NT2/D1 (cell line): ENCODE measurements around the gene OLFML2B.

Experiments used
- DNase-seq: peaks from one replicate; pipeline ENCODE4 v3.0.0-alpha.2; 2011; ENCODE audit warnings: low read depth, low spot score
- H3K27me3 ChIP-seq: 2 replicates; pipeline ENCODE4 v1.6.0; 2011; ENCODE audit warnings: mild to moderate bottlenecking; ENCODE audit not compliant: insufficient read length, insufficient read depth
- H3K36me3 ChIP-seq: 2 replicates; pipeline ENCODE4 v1.6.1; 2011; ENCODE audit warnings: mild to moderate bottlenecking, low read length, mixed read lengths; ENCODE audit not compliant: insufficient read depth, insufficient read length
- H3K4me1 ChIP-seq: 2 replicates; pipeline ENCODE4 v1.5.1; 2011; ENCODE audit not compliant: insufficient read depth, insufficient read length
- H3K4me3 ChIP-seq: 2 replicates; pipeline ENCODE4 v1.5.1; 2011; ENCODE audit warnings: low read depth; ENCODE audit not compliant: insufficient read length
- H3K9ac ChIP-seq: 2 replicates; pipeline ENCODE4 v1.6.0; 2011; ENCODE audit warnings: low read depth; ENCODE audit not compliant: insufficient read length
- H3K9me3 ChIP-seq: 2 replicates; pipeline ENCODE4 v1.5.1; 2011; ENCODE audit warnings: mild to moderate bottlenecking, low read length; ENCODE audit not compliant: insufficient read depth
- SUZ12 ChIP-seq: IDR thresholded peaks from 2 replicates; pipeline ENCODE4 v1.6.1; 2011; ENCODE audit not compliant: insufficient read length, insufficient read depth; ENCODE audit errors: extremely low read depth
- YY1 ChIP-seq: IDR thresholded peaks from 2 replicates; pipeline ENCODE4 v1.6.1; 2011; ENCODE audit not compliant: insufficient read length, insufficient read depth
- ZNF274 ChIP-seq: IDR thresholded peaks from 2 replicates; pipeline ENCODE4 v1.6.1; 2011; ENCODE audit warnings: mild to moderate bottlenecking, low read depth, low read length

Gene OLFML2B

DNA sequence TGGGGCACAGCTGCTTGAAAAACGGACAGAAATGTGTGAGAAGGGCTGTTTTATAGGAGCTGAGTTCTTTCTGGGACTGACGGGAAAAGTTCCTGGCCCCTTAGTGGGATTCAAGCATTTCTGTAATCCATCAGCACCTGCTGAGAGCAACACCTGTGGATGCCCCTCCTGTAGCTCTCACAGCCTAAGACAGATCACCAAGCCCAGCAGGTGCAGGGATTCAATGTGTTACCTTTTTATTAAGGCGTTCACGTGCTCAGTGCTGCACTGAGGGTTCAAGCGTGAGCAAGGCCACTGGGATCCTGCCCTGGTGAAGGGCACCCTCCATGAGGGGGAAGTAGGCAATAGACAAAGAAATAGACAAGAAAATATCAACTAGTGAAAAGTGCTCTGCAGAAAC lies 14.9 kb downstream of the OLFML2B start:
- no peak overlapping the region for H3K9ac ChIP-seq
- no peaks in the 10 kb centered on the region for H3K27me3 ChIP-seq
- H3K4me1 ChIP-seq, result no peaks in the 10 kb centered on the region
- no peak for TF ChIP-seq ZNF274
- TF ChIP-seq SUZ12, result no peak
- no peak for TF ChIP-seq YY1
- no peak overlapping the region for H3K4me3 ChIP-seq
- no peak for DNase-seq
- H3K9me3 ChIP-seq, result peaks cover 7% of the 10 kb centered on the region
- H3K36me3 ChIP-seq, result no peaks in the 10 kb centered on the region

DNA sequence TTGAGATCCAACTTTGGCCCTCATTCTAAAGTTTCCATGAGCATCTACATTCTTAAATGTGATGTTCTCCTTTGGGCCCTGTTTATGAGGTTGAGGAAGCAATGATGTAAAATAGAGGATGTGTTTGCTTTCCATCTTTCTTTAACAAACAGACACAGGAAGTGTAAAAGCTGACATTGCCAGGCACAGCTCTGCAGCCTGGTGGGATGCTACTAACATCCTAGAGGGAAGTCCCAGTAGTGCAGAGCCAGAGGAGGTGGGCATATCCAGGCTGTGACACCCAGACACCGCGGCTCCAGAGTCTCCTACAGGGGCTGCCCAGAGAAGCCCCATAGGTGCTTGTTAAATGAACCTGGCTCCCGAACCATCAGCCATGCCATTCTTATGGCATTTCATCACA lies 16.2 kb downstream of the OLFML2B start:
- no peaks in the 10 kb centered on the region for H3K27me3 ChIP-seq
- no peaks in the 10 kb centered on the region for H3K9me3 ChIP-seq
- H3K36me3 ChIP-seq, result no peaks in the 10 kb centered on the region
- DNase-seq, result no peak
- H3K4me1 ChIP-seq, result peaks cover 11% of the 10 kb centered on the region
- no peak overlapping the region for H3K4me3 ChIP-seq
- no peak overlapping the region for H3K9ac ChIP-seq
- TF ChIP-seq SUZ12 (no peak), YY1 (no peak), ZNF274 (no peak)

DNA sequence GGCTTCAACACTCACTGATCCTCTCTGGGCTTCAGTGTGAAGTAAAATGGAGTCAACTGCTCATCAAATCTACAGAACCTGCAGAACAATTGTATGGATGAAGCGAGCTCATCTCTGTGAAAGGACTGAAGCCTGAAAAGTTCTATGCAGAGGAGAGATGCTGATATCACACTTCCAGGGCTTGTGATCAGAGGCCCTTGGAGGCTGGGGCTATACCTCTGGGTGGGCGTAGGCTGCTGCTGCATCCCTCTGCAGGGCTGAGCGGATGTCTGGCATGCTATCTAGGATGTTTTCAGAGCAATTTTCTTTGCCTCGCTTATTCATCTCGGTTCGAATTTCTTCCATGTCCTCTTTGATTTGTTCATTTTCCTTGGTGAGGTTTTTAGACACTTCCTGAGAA lies 17.6 kb downstream of the OLFML2B start:
- TF ChIP-seq ZNF274, result no peak
- TF ChIP-seq SUZ12, result no peak
- TF ChIP-seq YY1, result no peak

DNA sequence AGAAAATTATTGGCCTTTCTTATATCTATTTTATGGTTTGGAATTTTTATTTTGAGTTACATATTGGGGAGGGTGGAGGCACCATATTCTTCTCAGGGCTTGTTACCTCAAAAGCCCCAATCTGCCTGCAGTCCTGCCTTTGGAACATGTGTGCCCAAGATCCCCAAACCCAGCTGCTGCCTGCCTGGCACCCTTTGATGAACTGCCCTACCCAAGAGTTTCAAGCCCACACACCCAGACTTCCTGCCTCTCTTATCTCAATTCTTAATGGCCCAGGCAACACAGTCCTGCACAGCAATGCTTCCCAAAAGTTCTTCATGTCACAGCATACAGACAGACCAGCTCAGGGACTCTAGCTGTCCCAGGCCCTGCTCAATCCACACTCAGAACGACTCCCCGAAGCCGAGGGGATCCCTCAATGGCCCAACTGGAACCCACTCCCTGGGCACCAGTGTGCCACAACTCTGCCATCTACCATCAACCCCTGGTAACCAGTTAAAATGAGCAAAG lies 19.2 kb downstream of the OLFML2B start:
- peaks cover 15% of the 10 kb centered on the region for H3K4me1 ChIP-seq
- H3K4me3 ChIP-seq, result no peak overlapping the region
- TF ChIP-seq YY1 (no peak), SUZ12 (no peak), ZNF274 (no peak)
- no peak for DNase-seq
- no peaks in the 10 kb centered on the region for H3K9me3 ChIP-seq
- no peaks in the 10 kb centered on the region for H3K27me3 ChIP-seq
- H3K36me3 ChIP-seq, result no peaks in the 10 kb centered on the region
- no peak overlapping the region for H3K9ac ChIP-seq

More for the DNA sequence above, 17.6 kb downstream of the OLFML2B start:
- Histone ChIP-seq H3K9ac (no peak overlapping the region), H3K27me3 (no peaks in the 10 kb centered on the region), H3K9me3 (no peaks in the 10 kb centered on the region), H3K4me1 (peaks cover 15% of the 10 kb centered on the region), H3K36me3 (no peaks in the 10 kb centered on the region), H3K4me3 (no peak overlapping the region)
- DNase-seq, result no peak

DNA sequence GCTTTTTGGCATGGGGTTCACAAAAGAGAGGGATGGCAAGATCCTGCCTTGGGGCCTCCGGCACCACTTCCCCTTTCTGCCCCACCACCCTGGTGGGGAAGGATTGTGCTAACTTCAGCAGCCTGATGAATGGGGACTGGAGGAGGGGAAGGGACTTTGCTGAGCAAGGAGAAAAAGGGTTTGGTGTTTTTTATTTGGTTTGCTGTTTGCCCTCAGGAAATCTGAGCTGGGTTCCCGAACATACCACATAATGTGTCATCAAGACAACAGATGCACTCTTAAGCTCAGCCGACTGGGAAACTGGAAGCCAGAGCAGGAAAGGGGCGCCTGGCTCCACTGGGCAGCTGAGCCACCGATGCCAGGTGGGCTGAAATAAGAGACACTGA lies 19.8 kb downstream of the OLFML2B start:
- no peaks in the 10 kb centered on the region for H3K27me3 ChIP-seq
- DNase-seq, result no peak
- H3K4me3 ChIP-seq, result no peak overlapping the region
- no peaks in the 10 kb centered on the region for H3K36me3 ChIP-seq
- no peak overlapping the region for H3K9ac ChIP-seq
- no peaks in the 10 kb centered on the region for H3K9me3 ChIP-seq
- TF ChIP-seq YY1, result no peak
- no peak for TF ChIP-seq ZNF274
- no peak for TF ChIP-seq SUZ12
- peaks cover 15% of the 10 kb centered on the region for H3K4me1 ChIP-seq

DNA sequence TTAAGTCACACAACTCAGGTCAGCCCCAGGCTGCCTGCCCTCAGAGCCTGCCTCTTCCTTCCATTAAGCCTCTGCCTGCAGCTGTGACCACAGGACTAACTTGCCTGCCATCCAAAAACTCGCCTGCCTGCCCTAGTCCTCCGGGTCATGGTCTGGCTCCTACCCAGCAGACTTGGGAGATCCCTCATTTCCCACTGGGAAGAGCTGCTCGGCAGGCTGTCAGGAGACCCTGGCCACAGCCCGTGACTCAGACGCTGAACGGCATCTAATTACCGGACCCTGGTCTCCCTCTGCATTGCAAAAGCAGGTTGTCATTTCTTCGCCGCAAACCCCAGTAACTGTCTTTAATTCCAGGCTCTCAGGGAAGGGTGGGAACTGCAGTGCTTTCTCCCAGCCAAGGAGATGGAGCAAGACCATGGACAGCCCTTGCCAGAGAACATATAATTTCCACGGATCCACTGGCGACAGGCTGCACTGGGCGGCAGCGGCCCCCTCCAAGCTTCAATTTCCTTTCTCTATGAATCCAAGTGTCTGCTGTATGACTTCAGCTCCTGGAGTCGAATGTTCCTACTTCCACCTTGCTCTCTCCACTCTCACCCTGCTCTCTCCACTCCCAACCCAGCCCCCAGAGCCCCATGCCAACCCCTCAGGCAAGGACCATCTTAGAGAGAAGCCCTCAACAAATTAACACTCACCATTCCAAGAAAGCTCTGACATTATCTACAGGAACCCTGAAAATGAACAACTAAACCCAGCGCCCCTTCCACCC lies 20.4 kb downstream of the OLFML2B start:
- no peak overlapping the region for H3K4me3 ChIP-seq

DNA sequence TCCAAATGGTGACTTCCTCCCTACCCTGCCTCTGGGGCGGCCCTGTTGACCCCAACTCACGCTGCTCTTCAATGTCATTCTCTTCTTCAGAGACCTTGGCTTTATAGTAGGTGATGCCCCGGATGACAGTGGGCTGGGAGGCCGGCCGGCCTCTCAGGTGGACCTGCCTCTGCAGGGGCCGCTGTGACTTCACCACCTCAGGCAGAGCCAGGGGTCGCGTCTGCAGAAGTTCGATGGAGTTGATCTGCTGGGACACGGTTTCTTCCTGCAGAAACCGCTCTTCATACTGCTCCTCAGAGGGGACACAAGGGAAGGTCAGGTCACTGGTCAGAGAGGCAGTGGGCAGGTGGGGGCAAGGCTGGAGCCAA lies 23.6 kb downstream of the OLFML2B start:
- Histone ChIP-seq H3K9ac (no peak overlapping the region), H3K36me3 (peaks cover 6% of the 10 kb centered on the region), H3K4me1 (peaks cover 15% of the 10 kb centered on the region), H3K9me3 (no peaks in the 10 kb centered on the region), H3K4me3 (no peak overlapping the region), H3K27me3 (no peaks in the 10 kb centered on the region)
- TF ChIP-seq ZNF274, result no peak
- no peak for DNase-seq

More for the DNA sequence above, 20.4 kb downstream of the OLFML2B start:
- Histone ChIP-seq H3K9ac (no peak overlapping the region), H3K4me1 (peaks cover 15% of the 10 kb centered on the region), H3K36me3 (no peaks in the 10 kb centered on the region), H3K9me3 (no peaks in the 10 kb centered on the region), H3K27me3 (no peaks in the 10 kb centered on the region)
- no peak for TF ChIP-seq SUZ12
- TF ChIP-seq YY1, result no peak
- TF ChIP-seq ZNF274, result no peak
- no peak for DNase-seq

DNA sequence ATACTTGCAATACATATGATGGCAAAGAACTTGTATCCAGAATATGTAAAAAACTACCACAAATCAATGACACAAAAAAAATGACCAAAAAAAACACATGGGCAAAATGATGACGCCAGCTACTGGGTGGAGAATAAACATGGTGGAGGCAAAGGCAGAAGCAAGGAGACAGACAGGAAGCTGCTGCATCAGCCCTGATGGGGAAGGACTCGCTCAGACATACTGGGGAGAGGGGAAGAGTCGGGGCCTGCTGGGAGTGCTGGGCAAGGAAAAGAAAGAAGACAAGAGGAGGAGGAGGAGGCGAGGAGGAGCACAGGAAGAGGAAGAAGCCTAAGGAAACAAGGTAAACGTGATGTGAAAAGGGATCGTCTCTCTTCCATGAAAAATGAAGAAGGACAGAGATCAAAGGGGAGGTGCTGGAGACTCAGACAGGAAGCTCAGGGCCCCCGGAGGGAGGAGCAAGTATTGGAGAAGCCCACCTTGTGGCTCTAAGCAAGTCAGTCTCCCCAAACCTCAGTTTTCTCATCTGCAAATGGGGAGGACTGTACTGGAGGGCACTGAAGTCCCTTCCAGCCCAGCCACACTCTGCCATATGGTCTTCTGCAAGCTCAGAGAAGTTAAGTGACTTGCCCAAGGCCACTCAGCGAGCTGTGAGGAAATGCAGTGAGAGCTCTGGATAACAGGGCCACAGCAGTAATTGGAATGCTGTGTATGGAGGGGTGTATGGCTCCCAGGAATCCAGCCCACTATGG lies 24.2 kb downstream of the OLFML2B start:
- H3K9me3 ChIP-seq, result no peaks in the 10 kb centered on the region
- H3K27me3 ChIP-seq, result no peaks in the 10 kb centered on the region
- H3K4me1 ChIP-seq, result peaks cover 15% of the 10 kb centered on the region
- peaks cover 6% of the 10 kb centered on the region for H3K36me3 ChIP-seq
- no peak for DNase-seq
- H3K9ac ChIP-seq, result no peak overlapping the region
- no peak for TF ChIP-seq YY1
- no peak for TF ChIP-seq SUZ12
- no peak for TF ChIP-seq ZNF274
- H3K4me3 ChIP-seq, result no peak overlapping the region
